ENCODE results near the gene COL17A1.

The COL17A1 gene

DNA sequence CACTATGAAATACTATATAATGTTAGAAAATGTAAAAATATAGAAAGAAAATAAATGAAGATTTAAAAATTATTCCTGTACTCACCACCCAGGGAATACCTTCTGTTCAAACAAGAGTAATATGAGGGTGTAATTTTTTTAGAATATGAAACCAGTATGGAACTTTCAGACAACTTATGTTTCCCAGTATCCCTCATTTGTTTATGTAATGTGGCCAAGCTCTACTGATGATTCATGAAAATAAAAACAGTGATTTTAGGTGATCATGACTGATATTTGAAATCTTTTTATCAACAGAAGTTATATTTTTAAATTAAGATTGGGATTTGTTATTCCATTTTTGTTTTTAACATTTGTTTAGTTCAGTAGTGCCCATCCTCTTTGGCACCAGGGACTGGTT lies 100.0 kb downstream of the COL17A1 start:
- DNase-seq (ENCODE audit: low read depth) = no peak

DNA sequence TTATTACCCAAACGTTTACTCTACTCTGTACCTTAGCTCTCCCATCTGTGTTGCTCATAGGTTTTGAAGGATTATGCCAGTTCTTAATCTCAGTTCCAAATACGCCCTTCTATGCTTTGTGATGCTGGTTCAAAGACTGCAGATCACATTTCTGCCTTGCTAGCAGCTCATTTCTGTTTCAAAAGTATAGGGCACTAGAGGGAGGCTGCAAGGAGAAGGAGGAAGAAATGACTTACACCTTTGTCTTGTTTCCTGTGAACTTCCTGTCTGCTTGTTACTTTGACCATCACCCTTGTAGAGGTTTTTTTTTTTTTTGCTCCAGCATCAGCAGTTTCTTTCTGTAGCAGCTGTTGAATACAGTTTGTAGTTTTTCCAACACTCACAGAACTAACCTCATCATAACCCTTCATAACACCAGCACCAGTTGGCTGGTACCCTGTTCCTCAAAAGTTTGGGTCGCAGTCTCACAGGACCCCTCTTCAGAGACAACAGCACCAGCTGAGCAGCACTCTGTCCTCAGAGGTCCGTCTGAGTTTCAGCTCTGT lies 102.2 kb downstream of the COL17A1 start:
- no peak for DNase-seq (ENCODE audit: low read depth)

DNA sequence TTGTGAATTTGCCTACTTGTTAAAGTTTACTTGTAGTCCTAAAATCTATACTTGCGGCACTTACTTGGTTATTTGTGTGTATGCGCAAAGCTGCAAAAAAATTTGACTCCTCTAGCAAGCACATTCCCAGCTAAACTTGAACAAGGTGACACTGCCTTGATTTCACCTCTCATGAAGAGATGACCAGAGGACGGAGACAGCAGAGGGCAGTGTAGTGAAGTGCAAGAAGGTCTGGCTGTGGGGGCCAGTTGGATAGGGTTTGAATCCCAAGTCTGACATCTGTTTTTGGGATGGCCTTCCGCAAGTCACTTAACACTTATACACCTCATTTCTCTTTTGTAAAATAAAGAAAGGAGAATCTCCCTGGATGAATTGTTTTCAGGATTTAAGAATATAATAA lies 103.0 kb downstream of the COL17A1 start:
- no peak for DNase-seq (ENCODE audit: low read depth)
